ENCODE measurements around the gene ZBED3.

Gene ZBED3

DNA sequence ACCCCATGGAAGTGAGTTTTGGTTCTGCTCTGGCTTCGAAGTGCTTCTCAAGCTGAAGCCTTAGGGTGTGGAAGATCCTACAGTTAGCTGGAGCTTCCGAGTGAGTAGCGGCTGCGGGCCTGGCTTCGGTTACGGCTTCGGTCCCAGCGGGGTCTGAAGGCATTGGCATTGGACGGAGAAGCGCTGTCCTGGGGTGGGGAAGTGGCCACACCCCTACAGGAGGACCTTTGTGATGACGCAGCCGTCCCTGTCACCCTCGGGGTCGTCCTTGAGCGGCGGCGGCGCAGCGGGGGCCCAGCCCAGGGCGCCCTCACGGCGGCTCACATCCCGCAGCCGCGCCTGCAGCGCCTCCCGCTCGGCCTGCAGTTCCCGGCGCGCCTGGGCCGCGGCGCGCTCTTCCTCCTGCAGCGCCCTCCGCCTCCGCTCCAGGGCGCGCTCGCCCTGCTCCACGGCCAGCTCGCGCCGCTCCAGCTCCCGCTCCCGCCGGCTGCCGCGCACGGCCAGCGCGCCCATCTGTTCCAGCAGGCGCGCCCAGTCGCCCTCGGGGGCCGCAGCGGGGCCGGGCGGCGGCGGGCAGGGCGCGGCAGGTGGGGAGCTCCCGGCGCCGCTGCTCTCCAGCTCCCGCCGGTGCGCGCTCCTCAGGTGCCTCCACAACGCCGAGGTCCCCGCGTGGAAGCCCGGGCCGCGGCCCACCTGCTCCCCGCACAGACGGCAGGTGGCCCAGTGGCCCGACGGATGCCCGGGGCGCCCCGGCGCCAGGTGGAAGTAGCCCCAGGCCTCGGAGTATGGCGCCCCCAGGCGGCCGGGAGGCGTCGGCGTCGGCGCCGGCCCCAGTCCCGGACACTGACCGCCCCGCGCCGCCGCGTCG lies 9.9 kb downstream of the ZBED3 start:
- H3K27ac ChIP-seq = no peak overlapping the region
- TF ChIP-seq, protein P1, sequence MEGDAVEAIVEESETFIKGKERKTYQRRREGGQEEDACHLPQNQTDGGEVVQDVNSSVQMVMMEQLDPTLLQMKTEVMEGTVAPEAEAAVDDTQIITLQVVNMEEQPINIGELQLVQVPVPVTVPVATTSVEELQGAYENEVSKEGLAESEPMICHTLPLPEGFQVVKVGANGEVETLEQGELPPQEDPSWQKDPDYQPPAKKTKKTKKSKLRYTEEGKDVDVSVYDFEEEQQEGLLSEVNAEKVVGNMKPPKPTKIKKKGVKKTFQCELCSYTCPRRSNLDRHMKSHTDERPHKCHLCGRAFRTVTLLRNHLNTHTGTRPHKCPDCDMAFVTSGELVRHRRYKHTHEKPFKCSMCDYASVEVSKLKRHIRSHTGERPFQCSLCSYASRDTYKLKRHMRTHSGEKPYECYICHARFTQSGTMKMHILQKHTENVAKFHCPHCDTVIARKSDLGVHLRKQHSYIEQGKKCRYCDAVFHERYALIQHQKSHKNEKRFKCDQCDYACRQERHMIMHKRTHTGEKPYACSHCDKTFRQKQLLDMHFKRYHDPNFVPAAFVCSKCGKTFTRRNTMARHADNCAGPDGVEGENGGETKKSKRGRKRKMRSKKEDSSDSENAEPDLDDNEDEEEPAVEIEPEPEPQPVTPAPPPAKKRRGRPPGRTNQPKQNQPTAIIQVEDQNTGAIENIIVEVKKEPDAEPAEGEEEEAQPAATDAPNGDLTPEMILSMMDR (conservative IDR thresholded peaks at IDR 0.05) = peak; percentile 19; the same call in 1 of the 2 replicates

DNA sequence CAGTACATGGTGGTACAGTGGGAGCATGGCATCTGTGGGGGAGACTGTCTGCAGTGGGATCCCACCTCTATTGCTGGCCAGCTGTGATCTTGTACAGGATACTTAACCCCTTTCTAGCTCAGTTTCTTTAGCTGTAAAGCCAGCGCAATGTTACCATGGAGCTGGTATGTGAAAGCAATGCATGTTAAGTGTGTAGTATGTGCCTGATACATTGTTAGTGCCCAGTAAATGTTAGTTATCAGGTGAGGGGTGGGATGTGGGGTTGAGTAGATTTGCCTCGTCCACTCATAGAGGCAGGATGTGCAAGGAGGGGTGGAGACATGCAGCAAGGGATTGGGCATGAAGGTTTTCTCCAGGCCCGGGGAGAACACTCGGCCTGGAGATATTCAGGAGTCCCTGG lies 12.3 kb downstream of the ZBED3 start:
- no peak overlapping the region for H3K27ac ChIP-seq
- TF ChIP-seq, protein P1 (conservative IDR thresholded peaks at IDR 0.05) = no peak

DNA sequence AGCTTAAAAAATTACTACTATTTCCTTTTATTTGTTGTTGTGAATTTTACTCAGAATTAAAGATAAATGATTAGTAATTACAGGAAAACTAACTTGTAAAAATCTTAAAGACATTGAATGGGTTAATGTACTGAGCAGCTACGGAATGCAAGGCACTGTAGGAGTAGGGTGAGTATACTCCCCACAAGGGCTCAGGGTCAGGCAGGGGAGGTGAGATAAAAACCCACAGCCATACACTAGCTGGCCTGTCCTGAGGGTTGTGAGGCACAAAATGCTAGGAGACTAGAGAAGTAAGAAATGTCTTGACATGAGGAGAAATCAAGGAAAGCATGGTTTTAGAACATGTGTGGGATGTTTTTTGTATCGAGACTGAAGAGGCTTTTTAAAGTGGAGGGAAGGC lies 13.4 kb downstream of the ZBED3 start:
- TF ChIP-seq, protein P1 (conservative IDR thresholded peaks at IDR 0.05) = no peak
- no peak overlapping the region for H3K27ac ChIP-seq

DNA sequence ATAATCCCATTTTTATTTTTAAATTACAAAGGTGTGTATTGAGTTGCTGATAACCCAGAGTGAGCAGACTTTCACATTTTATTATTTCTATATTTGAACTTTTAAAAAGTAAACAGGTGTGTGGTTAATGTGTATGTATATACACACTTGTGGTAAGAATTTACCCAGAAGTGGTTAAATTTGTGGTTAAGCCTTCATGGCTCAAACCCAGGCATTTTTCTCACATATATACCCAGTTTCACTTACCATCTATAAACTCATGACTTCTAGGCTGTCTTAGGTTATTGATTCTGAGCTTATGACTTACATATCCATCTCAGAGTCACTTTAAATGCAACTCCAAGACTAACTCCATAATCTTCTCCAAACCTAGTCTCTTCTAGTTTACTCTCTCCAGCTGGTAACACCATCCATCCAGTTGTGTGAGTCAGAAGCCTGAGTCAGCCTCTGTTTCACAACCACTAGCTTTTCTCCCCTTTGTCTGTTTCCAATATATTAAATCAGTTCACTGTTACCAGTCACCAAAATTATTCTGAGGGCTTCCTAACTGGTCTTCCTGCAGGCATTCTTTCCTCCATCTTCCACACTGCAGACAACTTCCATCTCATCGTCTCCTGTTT lies 20.2 kb downstream of the ZBED3 start:
- TF ChIP-seq, protein P1 (conservative IDR thresholded peaks at IDR 0.05) = no peak
- no peak overlapping the region for H3K27ac ChIP-seq

DNA sequence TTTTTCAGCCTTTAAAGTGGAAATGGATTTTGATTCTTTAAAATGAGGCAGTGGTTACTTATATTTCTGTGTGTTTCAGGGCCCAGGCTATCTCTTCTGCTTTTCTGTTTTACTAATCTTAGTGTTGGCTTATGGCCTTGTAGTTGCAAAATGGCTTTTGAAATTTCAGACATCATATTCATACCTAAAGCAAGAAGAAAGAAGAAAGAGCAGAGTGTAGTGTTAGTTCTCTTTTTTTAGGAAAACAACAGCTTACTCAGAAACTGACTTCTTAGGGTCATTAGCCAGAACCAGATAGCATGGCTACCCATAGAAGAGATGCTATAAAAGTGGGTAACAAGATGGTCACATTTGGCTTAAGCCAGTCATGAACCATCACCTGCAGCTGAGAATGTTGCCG lies 20.9 kb downstream of the ZBED3 start:
- TF ChIP-seq, protein P1 (conservative IDR thresholded peaks at IDR 0.05) = no peak

DNA sequence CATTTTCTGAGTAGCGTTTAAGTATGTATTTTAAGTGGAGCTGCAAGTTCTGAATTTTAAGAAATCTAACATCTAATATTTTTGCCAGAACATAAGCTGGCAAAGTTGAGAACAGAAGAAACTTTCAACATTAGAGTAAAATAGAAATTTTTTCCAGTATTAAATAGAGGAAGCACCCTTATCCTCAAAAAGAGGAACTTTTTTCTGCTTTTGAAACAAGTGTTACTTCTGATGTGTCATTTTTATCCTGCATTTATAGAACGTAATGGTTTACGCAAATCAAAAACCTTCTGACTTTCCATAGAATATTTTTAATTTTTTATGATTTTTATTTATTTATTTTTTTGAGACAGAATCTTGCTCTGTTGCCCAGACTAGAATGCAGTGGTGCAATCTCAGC lies 21.8 kb downstream of the ZBED3 start:
- TF ChIP-seq, protein P1 (conservative IDR thresholded peaks at IDR 0.05) = no peak
- H3K27ac ChIP-seq = no peak overlapping the region

More for the DNA sequence above, 20.9 kb downstream of the ZBED3 start:
- H3K27ac ChIP-seq = no peak overlapping the region

DNA sequence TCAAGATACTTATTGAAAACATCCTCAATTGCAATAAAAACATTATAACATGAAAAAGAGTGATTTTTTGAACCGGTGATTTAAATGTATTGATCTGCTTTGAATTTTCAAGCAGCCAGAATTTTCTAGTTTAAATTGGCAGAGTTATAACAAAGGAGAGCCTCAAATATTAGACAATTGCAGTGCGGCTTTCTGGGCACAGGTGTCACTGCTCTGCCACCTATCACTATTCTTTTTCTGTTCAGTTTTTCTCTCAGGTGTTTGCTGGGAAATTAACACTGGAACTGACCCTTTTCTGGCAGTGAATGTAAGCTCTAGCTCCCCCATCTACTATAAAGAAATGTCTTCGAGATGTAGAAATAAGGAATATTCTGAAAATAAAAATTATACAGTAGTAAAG lies 23.0 kb downstream of the ZBED3 start:
- H3K27ac ChIP-seq = peak overlapping the region; percentile 14; the same call in 1 of the 2 replicates
- TF ChIP-seq, protein P1 (conservative IDR thresholded peaks at IDR 0.05) = peak; percentile 83

Measured in VCaP (cell line).